ENCODE measurements around the gene SFRP5.

GRCh38 chr10:97812696-97813095 is 40.9 kb upstream of the SFRP5 start:
- TF ChIP-seq CTCF (IDR thresholded peaks at IDR 0.05 in 8 of 11, conservative IDR thresholded peaks at IDR 0.05 in 3 of 11) = no peak
- no peak for TF ChIP-seq POLR2A (IDR thresholded peaks at IDR 0.05)
- TF ChIP-seq POLR2AphosphoS5 (IDR thresholded peaks at IDR 0.05) = no peak

All from spleen (tissue), 7 donors.